HepG2 (cell line): Measurements from ENCODE around the gene ETFDH. TPM values are rescaled to one million over a fixed set of nuclear protein-coding genes. Genes with fewer than 3 reads are reported as not detected.

Experiments
- ATAC-seq: fragments of 200-7000 bp; cut with Tn5 transposase; 3 replicates; pipeline ENCODE4 v1.9.1; 2020; ENCODE audit warnings: mild to moderate bottlenecking, moderate library complexity
- BruUV-seq: library from RNA; stranded (reverse); fragments of 400-500 nt; replicated peaks from 2 replicates; lab custom pipeline; 2021; lab: Mats Ljungman, UMichigan
- CTCF ChIA-PET: fragments of 300-600 bp; formaldehyde crosslinking; extraction: SDS; loops from one replicate; lab custom pipeline; 2021; ENCODE audit warnings: low total read pairs, inconsistent platforms, low intra/inter-chr PET ratio; lab: Yijun Ruan, JAX
- POLR2A ChIA-PET: fragments of 350-600 bp; sonication (Branson Sonifier 250); formaldehyde crosslinking; loops from one replicate; lab custom pipeline; 2020; ENCODE audit warnings: antibody characterized with exemption, inconsistent platforms; lab: Yijun Ruan, JAX
- DNase-seq: peaks from one replicate; pipeline ENCODE4 v3.0.0-alpha.2; 2015; ENCODE audit warnings: low spot score
- FAIRE-seq: peaks from 3 replicates; lab custom pipeline; 2011; peaks lifted over from hg19 to GRCh38; lab: Jason Lieb, UNC
- H2AFZ ChIP-seq: one replicate; pipeline ENCODE4 v1.6.1; 2011; ENCODE audit warnings: low read length, inconsistent platforms
- H3K27ac ChIP-seq: fragments of 300-600 bp; 3 replicates; pipeline ENCODE4 v1.8.0; 2011; ENCODE audit warnings: mixed run types, mild to moderate bottlenecking, mixed read lengths, low read length, inconsistent platforms; ENCODE audit not compliant: insufficient read depth; ENCODE audit errors: extremely low read length
- H3K27me3 ChIP-seq, 2 experiments: fragments of 200-600 bp in 1 of 2; 2 replicates in 1 of 2; 3 replicates in 1 of 2; pipeline versions ENCODE4 v1.6.0 to v1.8.0; 2011; ENCODE audit warnings: low read length in 2 of 2, mild to moderate bottlenecking in 2 of 2, moderate library complexity in 2 of 2, inconsistent platforms in 1 of 2; ENCODE audit not compliant: insufficient read depth in 2 of 2, control insufficient read depth in 1 of 2
- H3K36me3 ChIP-seq, 2 experiments: fragments of 200-600 bp in 1 of 2; replicated peaks in 1 of 2; 2 replicates in 1 of 2; 3 replicates in 1 of 2; pipeline versions ENCODE4 v1.5.1 to v1.8.0; 2011; ENCODE audit warnings: low read length in 2 of 2, inconsistent platforms in 1 of 2; ENCODE audit not compliant: insufficient read depth in 2 of 2, control insufficient read depth in 1 of 2
- H3K4me1 ChIP-seq: 2 replicates; pipeline ENCODE4 v1.5.1; 2012; ENCODE audit warnings: low read length, inconsistent platforms; ENCODE audit not compliant: insufficient read depth
- H3K4me2 ChIP-seq: 2 replicates; pipeline ENCODE4 v1.6.0; 2011; ENCODE audit warnings: low read depth, low read length, inconsistent platforms
- H3K4me3 ChIP-seq, 3 experiments: fragments of 200-600 bp in 1 of 3; sonication (generic), shearing (Covaris generic) in 1 of 3; replicated peaks in 1 of 3; 2 replicates each; pipeline ENCODE4 v1.5.1; 2011 to 2016; ENCODE audit warnings: low read length in 3 of 3, inconsistent platforms in 2 of 3, low read depth in 2 of 3, mild to moderate bottlenecking in 2 of 3, control low read depth in 1 of 3, mixed read lengths in 1 of 3; ENCODE audit not compliant: insufficient read depth in 1 of 3
- H3K79me2 ChIP-seq: one replicate; pipeline ENCODE4 v1.6.1; 2011; ENCODE audit warnings: low read length, inconsistent platforms; ENCODE audit not compliant: insufficient read depth
- H3K9ac ChIP-seq: 2 replicates; pipeline ENCODE4 v1.6.0; 2011; ENCODE audit warnings: mild to moderate bottlenecking, low read depth, low read length, inconsistent platforms; ENCODE audit not compliant: insufficient read depth
- H3K9me3 ChIP-seq: 2 replicates; pipeline ENCODE4 v1.5.1; 2012; ENCODE audit warnings: mild to moderate bottlenecking, low read length
- H4K20me1 ChIP-seq: 2 replicates; pipeline ENCODE4 v1.6.0; 2011; ENCODE audit warnings: inconsistent platforms, mild to moderate bottlenecking, low read length, moderate library complexity; ENCODE audit not compliant: insufficient read depth
- GRHL1 ChIP-seq: sonication (generic); formaldehyde crosslinking; conservative IDR thresholded peaks from 2 replicates; pipeline ENCODE4 v1.8.0; 2022; ENCODE audit warnings: missing genetic modification reagents
- MEF2D ChIP-seq: sonication (generic); formaldehyde crosslinking; IDR thresholded peaks from 2 replicates; pipeline ENCODE4 v1.5.1; 2020; ENCODE audit warnings: mild to moderate bottlenecking, missing genetic modification reagents
- NPAS2 ChIP-seq: sonication (generic); formaldehyde crosslinking; IDR thresholded peaks from 2 replicates; pipeline ENCODE4 v1.8.0; 2022; ENCODE audit warnings: mild to moderate bottlenecking, missing genetic modification reagents, borderline replicate concordance
- NR2F6 ChIP-seq, 2 experiments: IDR thresholded peaks; 2 replicates each; pipeline ENCODE4 v1.6.1; 2016; ENCODE audit warnings: antibody characterized with exemption in 1 of 2, mild to moderate bottlenecking in 1 of 2
- TBX3 ChIP-seq: fragments of 450-650 bp; IDR thresholded peaks from 2 replicates; pipeline ENCODE4 v1.6.1; 2017; ENCODE audit warnings: antibody characterized with exemption, mild to moderate bottlenecking, inconsistent platforms, borderline replicate concordance
- TIGD3 ChIP-seq: sonication (generic); formaldehyde crosslinking; IDR thresholded peaks from 2 replicates; pipeline ENCODE4 v1.5.1; 2020; ENCODE audit warnings: mild to moderate bottlenecking, missing genetic modification reagents, borderline replicate concordance
- ZFP41 ChIP-seq: sonication (generic); formaldehyde crosslinking; IDR thresholded peaks from 2 replicates; pipeline ENCODE4 v1.4.0; 2020; ENCODE audit warnings: mild to moderate bottlenecking, missing genetic modification reagents, borderline replicate concordance
- ZNF101 ChIP-seq: sonication (generic); formaldehyde crosslinking; IDR thresholded peaks from 2 replicates; pipeline ENCODE4 v1.4.0; 2020; ENCODE audit warnings: mild to moderate bottlenecking, low read depth, missing genetic modification reagents, borderline replicate concordance
- ZNF205 ChIP-seq: IDR thresholded peaks from 2 replicates; pipeline ENCODE4 v1.6.1; 2018; ENCODE audit warnings: missing biosample characterization, missing genetic modification reagents
- ZNF430 ChIP-seq: sonication (generic); formaldehyde crosslinking; IDR thresholded peaks from 2 replicates; pipeline ENCODE4 v1.9.0; 2021; ENCODE audit warnings: mild to moderate bottlenecking, missing genetic modification reagents
- ZNF841 ChIP-seq: sonication (generic); formaldehyde crosslinking; IDR thresholded peaks from 2 replicates; pipeline ENCODE4 v1.8.1; 2023; ENCODE audit warnings: missing genetic modification reagents, borderline replicate concordance
- in situ Hi-C: cut with HindIII; loops from 2 replicates; pipeline ENCODE4 v1.10.0; 2017; ENCODE audit warnings: low pct_unique_long_range_greater_than_20kb; ENCODE audit not compliant: extremely low pct_ligation_motif_present
- intact Hi-C: fragments of 100-400 bp; cut with micrococcal nuclease; formaldehyde crosslinking; loops from one replicate; pipeline ENCODE4 v1.10.0; 2022; ENCODE audit not compliant: unreplicated experiment
- polyA plus RNA-seq, 8 experiments: library from polyadenylated mRNA; depleted of rRNA in 3 of 8; stranded (reverse) in 7 of 8; unstranded in 1 of 8; fragments of >200 nt; fragmentation: Illumina TruSeq in 4 of 8; extraction: Trizol in 4 of 8; gene quantifications; 2 replicates each; pipeline versions ENCODE4 v1.2.1 to v1.2.3, GENCODE V29; 2011 to 2016; ENCODE audit warnings: low read depth in 4 of 8, missing spikeins in 1 of 8, mixed read lengths in 1 of 8; ENCODE audit not compliant: insufficient read depth in 1 of 8
- total RNA-seq, 5 experiments: library from RNA; depleted of rRNA; stranded (reverse); fragments of >200 nt; fragmentation: Illumina TruSeq; extraction: Trizol; gene quantifications; 2 replicates each; pipeline ENCODE4 v1.2.3, GENCODE V29; 2016; ENCODE audit warnings: low read depth in 1 of 5
- TF ChIP-seq, protein P1 (sequence below): sonication (generic); formaldehyde crosslinking; IDR thresholded peaks from 2 replicates; pipeline ENCODE4 v1.4.0; 2020; ENCODE audit warnings: missing genetic modification reagents, borderline replicate concordance

ETFDH gene
- total and polyA plus RNA-seq, 2 of the 13 experiments (the other 11 are each of a cell fraction or from before 2014, with no cell fraction given) = 14.7 to 17.8 TPM

DNA sequence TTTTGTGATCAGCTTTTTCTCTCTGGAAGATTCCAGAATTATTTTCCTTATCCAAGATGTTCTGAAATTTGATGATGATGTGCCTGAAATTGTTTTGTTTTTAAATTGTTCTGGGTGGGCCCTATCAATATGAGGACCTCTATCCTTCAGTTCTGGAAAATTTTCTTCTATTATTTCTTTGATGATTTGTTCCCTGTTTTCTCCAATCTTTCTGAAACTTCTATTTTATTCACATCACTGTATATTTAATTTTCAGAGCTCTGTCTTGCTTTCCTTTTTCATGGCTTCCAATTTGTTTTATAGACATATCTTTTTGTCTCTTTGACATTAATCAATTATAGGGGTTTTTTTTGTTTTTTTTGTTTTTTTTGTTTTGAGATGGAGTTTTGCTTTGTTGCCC lies 84.5 kb downstream of the ETFDH start:
- in situ Hi-C loops (no loop called here), intact Hi-C loops (no loop called here)
- TF ChIP-seq ZNF101 (no peak), TBX3 (no peak), ZNF841 (CRISPR knock-in tag) (no peak), ZNF205 (CRISPR knock-in tag) (no peak), NR2F6 (IDR thresholded peaks at IDR 0.05) (no peak), NR2F6 (CRISPR knock-in tag; IDR thresholded peaks at IDR 0.05) (no peak), ZFP41 (CRISPR knock-in tag) (no peak), MEF2D (no peak), NPAS2 (CRISPR knock-in tag) (no peak), ZNF430 (CRISPR knock-in tag) (no peak), TIGD3 (no peak), GRHL1 (CRISPR knock-in tag) (no peak)
- TF ChIP-seq, protein P1, sequence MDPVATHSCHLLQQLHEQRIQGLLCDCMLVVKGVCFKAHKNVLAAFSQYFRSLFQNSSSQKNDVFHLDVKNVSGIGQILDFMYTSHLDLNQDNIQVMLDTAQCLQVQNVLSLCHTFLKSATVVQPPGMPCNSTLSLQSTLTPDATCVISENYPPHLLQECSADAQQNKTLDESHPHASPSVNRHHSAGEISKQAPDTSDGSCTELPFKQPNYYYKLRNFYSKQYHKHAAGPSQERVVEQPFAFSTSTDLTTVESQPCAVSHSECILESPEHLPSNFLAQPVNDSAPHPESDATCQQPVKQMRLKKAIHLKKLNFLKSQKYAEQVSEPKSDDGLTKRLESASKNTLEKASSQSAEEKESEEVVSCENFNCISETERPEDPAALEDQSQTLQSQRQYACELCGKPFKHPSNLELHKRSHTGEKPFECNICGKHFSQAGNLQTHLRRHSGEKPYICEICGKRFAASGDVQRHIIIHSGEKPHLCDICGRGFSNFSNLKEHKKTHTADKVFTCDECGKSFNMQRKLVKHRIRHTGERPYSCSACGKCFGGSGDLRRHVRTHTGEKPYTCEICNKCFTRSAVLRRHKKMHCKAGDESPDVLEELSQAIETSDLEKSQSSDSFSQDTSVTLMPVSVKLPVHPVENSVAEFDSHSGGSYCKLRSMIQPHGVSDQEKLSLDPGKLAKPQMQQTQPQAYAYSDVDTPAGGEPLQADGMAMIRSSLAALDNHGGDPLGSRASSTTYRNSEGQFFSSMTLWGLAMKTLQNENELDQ = no peak
- FAIRE-seq (no peak), ATAC-seq (no peak), DNase-seq (no peak)
- H2AFZ ChIP-seq = no peak overlapping the region
- H4K20me1 ChIP-seq = no peaks in the 10 kb centered on the region
- no peaks in the 10 kb centered on the region for H3K9me3 ChIP-seq
- no TSS peak for BruUV-seq
- H3K27me3 ChIP-seq = no peaks in the 10 kb centered on the region
- no peaks in the 10 kb centered on the region for H3K36me3 ChIP-seq
- H3K4me1 ChIP-seq = peaks cover 22% of the 10 kb centered on the region
- ChIA-PET POLR2A (no interaction called here), CTCF (no interaction called here)
- no peaks in the 10 kb centered on the region for H3K79me2 ChIP-seq
- H3K27ac ChIP-seq = no peak overlapping the region
- H3K4me3 ChIP-seq = no peak overlapping the region
- no peak overlapping the region for H3K9ac ChIP-seq
- H3K4me2 ChIP-seq = no peak overlapping the region
